ENCODE measurements around the gene DCAF10. TPM values are rescaled to one million over a fixed set of nuclear protein-coding genes. Genes with fewer than 3 reads are reported as not detected.

DCAF10 gene
- total and polyA plus RNA-seq, 10 donors, result 3.7 to 34.2 (median 23.5) TPM

DNA sequence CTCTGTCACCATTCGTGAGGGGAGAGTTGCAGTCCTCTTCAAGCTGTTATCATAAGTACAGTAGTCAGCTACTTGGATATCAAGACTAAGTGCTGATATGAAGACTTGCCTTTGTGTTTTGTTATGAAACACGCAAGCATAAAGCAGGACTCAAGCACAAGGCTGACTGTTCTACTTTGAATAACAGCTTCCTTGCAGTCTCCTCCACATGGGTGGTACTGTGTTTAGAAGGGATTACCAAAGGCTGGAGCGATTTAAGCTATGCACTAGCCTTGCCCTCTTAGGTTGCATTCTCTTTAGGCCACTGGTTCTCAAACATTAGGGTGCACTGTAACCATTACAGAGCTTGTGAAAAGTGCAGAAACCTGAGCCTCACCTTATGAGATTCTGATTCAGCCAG lies 61.9 kb downstream of the DCAF10 start:
- H3K27ac ChIP-seq, result no peak overlapping the region
- H3K4me1 ChIP-seq, result no peaks in the 10 kb centered on the region
- H3K27me3 ChIP-seq (replicated peaks in 1 of 7), result no peaks in the 10 kb centered on the region
- DNase-seq, result no peak
- WGBS, 5 donors, result 61 to 100% (median 96%) methylated on average over 3 of the region's 3 CpGs
- TF ChIP-seq, protein P1, sequence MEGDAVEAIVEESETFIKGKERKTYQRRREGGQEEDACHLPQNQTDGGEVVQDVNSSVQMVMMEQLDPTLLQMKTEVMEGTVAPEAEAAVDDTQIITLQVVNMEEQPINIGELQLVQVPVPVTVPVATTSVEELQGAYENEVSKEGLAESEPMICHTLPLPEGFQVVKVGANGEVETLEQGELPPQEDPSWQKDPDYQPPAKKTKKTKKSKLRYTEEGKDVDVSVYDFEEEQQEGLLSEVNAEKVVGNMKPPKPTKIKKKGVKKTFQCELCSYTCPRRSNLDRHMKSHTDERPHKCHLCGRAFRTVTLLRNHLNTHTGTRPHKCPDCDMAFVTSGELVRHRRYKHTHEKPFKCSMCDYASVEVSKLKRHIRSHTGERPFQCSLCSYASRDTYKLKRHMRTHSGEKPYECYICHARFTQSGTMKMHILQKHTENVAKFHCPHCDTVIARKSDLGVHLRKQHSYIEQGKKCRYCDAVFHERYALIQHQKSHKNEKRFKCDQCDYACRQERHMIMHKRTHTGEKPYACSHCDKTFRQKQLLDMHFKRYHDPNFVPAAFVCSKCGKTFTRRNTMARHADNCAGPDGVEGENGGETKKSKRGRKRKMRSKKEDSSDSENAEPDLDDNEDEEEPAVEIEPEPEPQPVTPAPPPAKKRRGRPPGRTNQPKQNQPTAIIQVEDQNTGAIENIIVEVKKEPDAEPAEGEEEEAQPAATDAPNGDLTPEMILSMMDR (IDR thresholded peaks at IDR 0.05 in 8 of 11, conservative IDR thresholded peaks at IDR 0.05 in 3 of 11), result no peak
- TF ChIP-seq POLR2AphosphoS5 (IDR thresholded peaks at IDR 0.05) (no peak), POLR2A (IDR thresholded peaks at IDR 0.05) (no peak)
- no peak overlapping the region for H3K4me3 ChIP-seq
- intact Hi-C loops (cut with DNase I; ENCODE audit: low total_unique reads), result no loop called here
- no peaks in the 10 kb centered on the region for H3K9me3 ChIP-seq
- H3K36me3 ChIP-seq, result peaks cover 0 to 92% (median 37%) of the 10 kb centered on the region in 6 donors

DNA sequence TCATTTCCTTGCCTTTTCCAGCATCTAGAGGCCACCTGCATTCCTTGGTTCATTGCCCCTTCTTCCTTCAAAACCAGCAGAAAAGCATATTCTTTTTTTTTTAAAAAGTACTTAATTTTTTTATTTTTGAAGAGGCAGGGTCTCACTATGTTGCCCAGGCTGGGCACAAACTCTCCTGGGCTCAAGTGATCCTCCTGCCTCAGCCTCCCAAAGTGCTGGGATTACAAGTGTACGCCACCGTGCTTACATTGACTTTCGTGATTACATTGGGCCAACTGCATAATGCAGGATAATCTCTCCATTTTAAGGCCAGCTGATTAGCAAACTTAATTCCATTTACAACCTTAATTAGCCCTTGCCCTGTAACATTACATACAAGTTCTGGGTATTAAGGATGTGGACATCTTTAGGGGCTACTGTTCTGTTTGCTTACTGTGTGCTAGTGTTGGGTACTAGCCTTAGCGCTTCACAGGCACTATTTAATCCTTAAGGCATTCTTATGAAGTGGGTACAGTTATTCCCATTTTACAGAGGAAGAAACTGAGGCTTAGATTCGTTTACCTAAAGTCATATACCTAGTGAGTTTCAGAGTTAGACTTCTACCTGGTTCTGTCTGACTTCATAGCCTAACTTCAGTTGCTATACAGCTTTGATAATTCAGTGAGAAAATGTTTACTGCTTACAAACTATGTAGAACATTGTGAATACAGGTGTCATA lies 69.6 kb downstream of the DCAF10 start:
- DNase-seq, result no peak
- TF ChIP-seq POLR2AphosphoS5 (IDR thresholded peaks at IDR 0.05) (no peak), POLR2A (IDR thresholded peaks at IDR 0.05) (no peak)
- TF ChIP-seq, protein P1 (IDR thresholded peaks at IDR 0.05 in 8 of 11, conservative IDR thresholded peaks at IDR 0.05 in 3 of 11), result no peak
- intact Hi-C loops (cut with DNase I; ENCODE audit: low total_unique reads), result no loop called here
- Histone ChIP-seq H3K4me3 (no peak overlapping the region), H3K9me3 (no peaks in the 10 kb centered on the region), H3K36me3 (peaks cover 0 to 27% (median 5%) of the 10 kb centered on the region in 6 donors), H3K27ac (no peak overlapping the region), H3K27me3 (replicated peaks in 1 of 7) (no peaks in the 10 kb centered on the region), H3K4me1 (no peaks in the 10 kb centered on the region)
- 96 to 98% (median 97%) methylated on average over 5 of the region's 5 CpGs for WGBS, 5 donors

DNA sequence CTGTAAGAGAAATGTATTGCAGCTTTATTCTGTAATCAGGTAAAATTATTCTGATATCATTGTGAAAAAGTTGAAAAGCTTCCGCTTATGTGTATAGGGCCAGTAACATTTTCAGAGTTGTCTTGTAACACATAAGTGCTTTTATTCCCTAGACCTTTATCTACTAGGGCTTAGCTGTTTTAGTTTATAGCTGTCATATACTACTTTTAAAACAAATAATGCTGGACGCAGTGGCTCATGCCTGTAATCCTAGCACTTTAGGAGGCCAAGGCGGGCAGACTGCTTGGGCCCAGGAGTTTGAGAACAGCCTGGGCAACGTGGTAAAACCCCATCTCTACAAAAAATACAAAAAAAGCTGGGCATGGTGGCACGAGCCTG lies 70.2 kb downstream of the DCAF10 start:
- H3K36me3 ChIP-seq, result peaks cover 0 to 21% (median 2%) of the 10 kb centered on the region in 6 donors
- intact Hi-C loops (cut with DNase I; ENCODE audit: low total_unique reads), result no loop called here
- no peak overlapping the region for H3K27ac ChIP-seq
- H3K9me3 ChIP-seq, result no peaks in the 10 kb centered on the region
- H3K4me1 ChIP-seq, result no peaks in the 10 kb centered on the region
- WGBS, 5 donors, result 77 to 90% (median 83%) methylated on average over 5 of the region's 5 CpGs
- DNase-seq, result no peak
- no peak overlapping the region for H3K4me3 ChIP-seq
- TF ChIP-seq, protein P1 (IDR thresholded peaks at IDR 0.05 in 8 of 11, conservative IDR thresholded peaks at IDR 0.05 in 3 of 11), result no peak
- TF ChIP-seq POLR2A (IDR thresholded peaks at IDR 0.05) (no peak), POLR2AphosphoS5 (IDR thresholded peaks at IDR 0.05) (no peak)
- H3K27me3 ChIP-seq (replicated peaks in 1 of 7), result no peaks in the 10 kb centered on the region

DNA sequence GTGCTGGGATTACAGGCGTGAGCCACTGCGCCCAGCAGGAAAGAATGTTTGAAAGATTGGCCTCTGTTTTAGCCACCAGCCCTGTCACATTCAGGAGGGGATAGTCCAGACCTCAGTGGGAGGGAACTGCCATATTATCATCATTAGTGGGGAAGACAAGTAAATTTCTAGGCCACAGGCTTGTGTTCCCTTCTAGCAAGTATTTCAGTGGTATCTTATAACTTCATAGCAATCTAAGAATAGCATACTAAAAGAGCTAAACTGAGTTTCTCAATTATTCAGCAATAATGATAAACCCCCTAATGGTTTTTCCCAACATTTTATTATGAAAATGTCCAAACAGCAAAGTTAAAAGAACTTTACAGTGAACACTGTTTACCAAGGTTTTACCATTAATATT lies 73.4 kb downstream of the DCAF10 start:
- Histone ChIP-seq H3K4me3 (no peak overlapping the region), H3K27me3 (replicated peaks in 1 of 7) (no peaks in the 10 kb centered on the region), H3K4me1 (no peaks in the 10 kb centered on the region), H3K36me3 (peaks cover 0 to 26% (median 3%) of the 10 kb centered on the region in 6 donors), H3K9me3 (peaks cover 0 to 7% (median 0%) of the 10 kb centered on the region in 8 donors), H3K27ac (no peak overlapping the region)
- 92 to 100% (median 97%) methylated on average over 2 of the region's 2 CpGs for whole genome bisulfite sequencing, 5 donors
- intact Hi-C loops (cut with DNase I; ENCODE audit: low total_unique reads), result no loop called here
- TF ChIP-seq, protein P1 (IDR thresholded peaks at IDR 0.05 in 8 of 11, conservative IDR thresholded peaks at IDR 0.05 in 3 of 11), result no peak
- TF ChIP-seq POLR2A (IDR thresholded peaks at IDR 0.05) (no peak), POLR2AphosphoS5 (IDR thresholded peaks at IDR 0.05) (no peak)
- no peak for DNase-seq
